Parathyroid adenoma (tissue), 2 donors: ENCODE results near the gene CSF3.

Source experiments
- H2AFZ ChIP-seq: fragments of 300-600 bp; sonication (generic); one replicate; pipeline ENCODE4 v1.7.0; 2017; ENCODE audit warnings: antibody characterized with exemption, mild to moderate bottlenecking
- H3K27ac ChIP-seq: fragments of 300-600 bp; sonication (generic); one replicate; pipeline ENCODE4 v1.7.0; 2017
- H3K27me3 ChIP-seq: fragments of 300-600 bp; sonication (generic); one replicate; pipeline ENCODE4 v1.7.0; 2017; ENCODE audit warnings: low read length; ENCODE audit not compliant: control insufficient read depth, insufficient read depth
- H3K36me3 ChIP-seq: fragments of 300-600 bp; sonication (generic); one replicate; pipeline ENCODE4 v1.7.0; 2017; ENCODE audit warnings: low read length; ENCODE audit not compliant: control insufficient read depth, insufficient read depth
- H3K4me1 ChIP-seq: fragments of 300-600 bp; sonication (generic); one replicate; pipeline ENCODE4 v1.7.0; 2017; ENCODE audit warnings: control low read depth
- H3K4me2 ChIP-seq: fragments of 300-600 bp; sonication (generic); one replicate; pipeline ENCODE4 v1.7.0; 2017; ENCODE audit warnings: low read length
- H3K4me3 ChIP-seq: fragments of 300-600 bp; sonication (generic); one replicate; pipeline ENCODE4 v1.7.0; 2017; ENCODE audit warnings: low read depth, low read length
- H3K79me2 ChIP-seq: fragments of 300-600 bp; sonication (generic); one replicate; pipeline ENCODE4 v1.7.0; 2017; ENCODE audit warnings: control low read depth
- H3K9ac ChIP-seq: fragments of 300-600 bp; sonication (generic); one replicate; pipeline ENCODE4 v1.7.0; 2017; ENCODE audit warnings: mild to moderate bottlenecking
- H3K9me3 ChIP-seq: fragments of 300-600 bp; sonication (generic); one replicate; pipeline ENCODE4 v1.7.0; 2017; ENCODE audit warnings: low read length; ENCODE audit not compliant: control insufficient read depth
- TF ChIP-seq, protein P1 (sequence below): fragments of 300-600 bp; sonication (generic); IDR thresholded peaks from one replicate; pipeline ENCODE4 v1.7.0; 2017; ENCODE audit warnings: antibody characterized with exemption, mild to moderate bottlenecking
- donor health status: primary hyperparathyroidism.

CSF3 gene

GRCh38 chr17:40022961-40023541 is 7.8 kb downstream of the CSF3 start:
- Histone ChIP-seq H3K4me1 (peaks cover 17% of the 10 kb centered on the region), H2AFZ (no peak overlapping the region), H3K36me3 (no peaks in the 10 kb centered on the region), H3K9ac (no peak overlapping the region), H3K9me3 (no peaks in the 10 kb centered on the region), H3K4me2 (no peak overlapping the region), H3K27me3 (no peaks in the 10 kb centered on the region), H3K4me3 (no peak overlapping the region), H3K79me2 (no peaks in the 10 kb centered on the region), H3K27ac (no peak overlapping the region)
- TF ChIP-seq, protein P1, sequence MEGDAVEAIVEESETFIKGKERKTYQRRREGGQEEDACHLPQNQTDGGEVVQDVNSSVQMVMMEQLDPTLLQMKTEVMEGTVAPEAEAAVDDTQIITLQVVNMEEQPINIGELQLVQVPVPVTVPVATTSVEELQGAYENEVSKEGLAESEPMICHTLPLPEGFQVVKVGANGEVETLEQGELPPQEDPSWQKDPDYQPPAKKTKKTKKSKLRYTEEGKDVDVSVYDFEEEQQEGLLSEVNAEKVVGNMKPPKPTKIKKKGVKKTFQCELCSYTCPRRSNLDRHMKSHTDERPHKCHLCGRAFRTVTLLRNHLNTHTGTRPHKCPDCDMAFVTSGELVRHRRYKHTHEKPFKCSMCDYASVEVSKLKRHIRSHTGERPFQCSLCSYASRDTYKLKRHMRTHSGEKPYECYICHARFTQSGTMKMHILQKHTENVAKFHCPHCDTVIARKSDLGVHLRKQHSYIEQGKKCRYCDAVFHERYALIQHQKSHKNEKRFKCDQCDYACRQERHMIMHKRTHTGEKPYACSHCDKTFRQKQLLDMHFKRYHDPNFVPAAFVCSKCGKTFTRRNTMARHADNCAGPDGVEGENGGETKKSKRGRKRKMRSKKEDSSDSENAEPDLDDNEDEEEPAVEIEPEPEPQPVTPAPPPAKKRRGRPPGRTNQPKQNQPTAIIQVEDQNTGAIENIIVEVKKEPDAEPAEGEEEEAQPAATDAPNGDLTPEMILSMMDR: no peak

DNA sequence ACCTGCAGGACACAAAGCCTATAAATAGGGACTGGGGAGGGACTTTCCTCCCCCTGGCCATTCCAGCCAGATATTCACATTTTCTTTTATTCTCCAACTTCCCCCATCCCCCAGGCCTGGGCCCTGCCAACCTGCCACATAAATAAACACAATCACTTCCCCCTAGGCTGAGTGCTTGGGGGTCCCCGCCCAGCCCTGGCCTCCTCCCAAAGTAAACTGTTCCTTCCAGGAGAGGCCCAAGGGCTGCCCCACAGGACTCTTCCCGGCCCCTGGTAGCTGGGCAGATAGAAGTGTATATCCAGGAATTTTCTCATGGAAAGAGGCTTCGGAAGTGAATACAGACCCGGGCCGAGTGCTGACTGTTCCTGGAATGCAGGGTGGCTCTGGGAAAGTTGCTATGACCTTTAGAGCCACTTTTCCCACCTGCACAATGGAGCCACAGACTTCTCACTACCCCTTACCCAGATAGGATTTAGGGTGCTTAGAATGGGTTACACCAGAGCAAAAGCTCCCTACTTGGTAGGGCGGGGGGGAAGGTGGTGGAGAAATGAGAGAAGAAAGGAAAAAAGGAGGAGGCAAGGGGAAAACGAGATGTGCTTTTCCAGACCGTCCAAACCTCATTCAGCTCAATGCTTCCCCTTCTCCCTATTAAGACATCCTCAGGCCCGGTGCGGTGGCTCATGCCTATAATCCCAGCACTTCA is 8.5 kb downstream of the CSF3 start:
- Histone ChIP-seq H3K4me2 (no peak overlapping the region), H3K27ac (no peak overlapping the region), H3K9ac (no peak overlapping the region), H3K9me3 (no peaks in the 10 kb centered on the region), H2AFZ (no peak overlapping the region), H3K79me2 (no peaks in the 10 kb centered on the region), H3K27me3 (no peaks in the 10 kb centered on the region), H3K4me3 (no peak overlapping the region), H3K4me1 (peaks cover 17% of the 10 kb centered on the region), H3K36me3 (no peaks in the 10 kb centered on the region)
- TF ChIP-seq, protein P1: no peak

DNA sequence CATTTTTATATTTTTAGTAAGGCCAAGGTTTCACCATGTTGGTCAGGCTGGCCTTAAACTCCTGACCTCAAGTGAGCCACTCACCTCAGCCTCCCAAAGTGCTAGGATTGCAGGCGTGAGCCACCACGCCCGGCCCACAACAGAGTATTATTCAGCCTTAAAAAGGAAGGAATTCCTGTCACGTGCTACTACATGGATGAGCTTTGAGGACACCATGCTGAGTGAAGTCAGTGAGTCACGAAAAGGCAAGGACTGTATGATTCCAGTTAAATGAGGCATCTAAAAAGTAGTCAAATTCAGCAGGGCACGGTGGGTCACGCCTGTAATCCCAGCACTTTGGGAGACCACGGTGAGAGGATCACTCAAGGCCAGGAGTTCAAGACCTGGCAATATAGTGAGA is 9.7 kb downstream of the CSF3 start:
- no peak overlapping the region for H3K4me3 ChIP-seq
- TF ChIP-seq, protein P1: no peak
- no peak overlapping the region for H3K4me2 ChIP-seq
- H3K36me3 ChIP-seq: no peaks in the 10 kb centered on the region
- H3K9me3 ChIP-seq: no peaks in the 10 kb centered on the region
- no peak overlapping the region for H3K9ac ChIP-seq
- no peaks in the 10 kb centered on the region for H3K27me3 ChIP-seq
- H2AFZ ChIP-seq: no peak overlapping the region
- no peak overlapping the region for H3K27ac ChIP-seq
- peaks cover 17% of the 10 kb centered on the region for H3K4me1 ChIP-seq
- no peaks in the 10 kb centered on the region for H3K79me2 ChIP-seq

- H3K79me2 ChIP-seq: no peaks in the 10 kb centered on the region
- no peaks in the 10 kb centered on the region for H3K36me3 ChIP-seq
- H3K4me3 ChIP-seq: no peak overlapping the region
- H3K4me1 ChIP-seq: peaks cover 17% of the 10 kb centered on the region
- H3K9ac ChIP-seq: no peak overlapping the region
- no peaks in the 10 kb centered on the region for H3K9me3 ChIP-seq
- peak overlapping the region; percentile 37 for H3K4me2 ChIP-seq
- H3K27ac ChIP-seq: peak overlapping the region; percentile 88
- peak overlapping the region; percentile 16 for H2AFZ ChIP-seq
- TF ChIP-seq, protein P1: no peak
- no peaks in the 10 kb centered on the region for H3K27me3 ChIP-seq
These were observed 10.3 kb downstream of the CSF3 start for GRCh38 chr17:40025559-40025958.
